Lung microvascular endothelial cell (primary cell): ENCODE data around the gene MLLT10. TPM values are rescaled to one million over a fixed set of nuclear protein-coding genes. Genes with fewer than 3 reads are reported as not detected.

Source experiments
- DNase-seq, 2 donors: peaks; one replicate each; pipeline versions ENCODE4 v3.0.0 to v3.0.0-alpha.2; 2010; ENCODE audit warnings: low read depth in 2 of 2
- total RNA-seq: library from RNA; depleted of rRNA; stranded (reverse); fragments of >200 nt; gene quantifications from 2 replicates; pipeline ENCODE4 v1.2.1, GENCODE V29; 2014

Gene MLLT10
- total RNA-seq: 28.1 and 46.6 TPM in 2 replicates

- peak; percentile 98 to 99 for DNase-seq
Observed at GRCh38 chr10:21533467-21534279, at the start of gene MLLT10. MLLT10 (plus strand) TSS chr10:21534232; CDS start chr10:21534645, 413 bp downstream.

GRCh38 chr10:21487416-21488180 lies 46.4 kb upstream of the MLLT10 start:
- DNase-seq: no peak

GRCh38 chr10:21488246-21488956 lies 45.6 kb upstream of the MLLT10 start:
- no peak for DNase-seq

GRCh38 chr10:21488957-21489446 lies 45.0 kb upstream of the MLLT10 start:
- no peak for DNase-seq

- DNase-seq: no peak
Observed at GRCh38 chr10:21490028-21490710, 43.9 kb upstream of the MLLT10 start.

GRCh38 chr10:21490711-21491105 lies 43.3 kb upstream of the MLLT10 start:
- DNase-seq: no peak

GRCh38 chr10:21492421-21492820 lies 41.6 kb upstream of the MLLT10 start:
- no peak for DNase-seq

- no peak for DNase-seq
Observed at GRCh38 chr10:21493784-21494183, 40.2 kb upstream of the MLLT10 start.

GRCh38 chr10:21494191-21495001 lies 39.6 kb upstream of the MLLT10 start:
- peak; percentile 62 to 69 for DNase-seq

- DNase-seq: no peak
Observed at GRCh38 chr10:21495002-21495751, 38.9 kb upstream of the MLLT10 start.

- peak; percentile 90 to 94 for DNase-seq
Observed at GRCh38 chr10:21495752-21496342, 38.2 kb upstream of the MLLT10 start.

GRCh38 chr10:21496343-21497176 lies 37.5 kb upstream of the MLLT10 start:
- peak; percentile 55 for DNase-seq

GRCh38 chr10:21497177-21497807 lies 36.7 kb upstream of the MLLT10 start:
- peak; percentile 83 to 92 for DNase-seq

- DNase-seq: no peak
Observed at GRCh38 chr10:21498377-21498776, 35.7 kb upstream of the MLLT10 start.

GRCh38 chr10:21498986-21499385 lies 35.0 kb upstream of the MLLT10 start:
- DNase-seq: no peak

GRCh38 chr10:21499701-21500577 lies 34.1 kb upstream of the MLLT10 start:
- DNase-seq: no peak

- DNase-seq: no peak
Observed at GRCh38 chr10:21500578-21500910, 33.5 kb upstream of the MLLT10 start.
